MM.1S (cell line): ENCODE measurements around the gene SRSF7.

Experiments used
- DNase-seq: peaks from one replicate; pipeline ENCODE4 v3.0.0-alpha.2; 2015
- H2AFZ ChIP-seq: fragments of 300-600 bp; sonication (generic); 2 replicates; pipeline ENCODE4 v1.6.0; 2016; ENCODE audit warnings: antibody characterized with exemption, low read length
- H3F3A ChIP-seq: fragments of 300-600 bp; sonication (generic); 2 replicates; pipeline ENCODE4 v1.6.1; 2016; ENCODE audit warnings: mild to moderate bottlenecking, antibody characterized with exemption, low read length, moderate library complexity, mixed read lengths; ENCODE audit not compliant: insufficient read depth
- H3K27ac ChIP-seq: fragments of 300-600 bp; sonication (generic); 2 replicates; pipeline ENCODE4 v1.5.1; 2016; ENCODE audit warnings: mild to moderate bottlenecking, low read length
- H3K27me3 ChIP-seq: fragments of 300-600 bp; sonication (generic); replicated peaks from 2 replicates; pipeline ENCODE4 v1.6.0; 2016; ENCODE audit warnings: low read length; ENCODE audit not compliant: insufficient read depth
- H3K36me3 ChIP-seq: fragments of 300-600 bp; sonication (generic); replicated peaks from 2 replicates; pipeline ENCODE4 v1.6.1; 2016; ENCODE audit warnings: mild to moderate bottlenecking, low read length, mixed read lengths; ENCODE audit not compliant: insufficient read depth
- H3K4me1 ChIP-seq: fragments of 300-600 bp; sonication (generic); 2 replicates; pipeline ENCODE4 v1.6.1; 2016; ENCODE audit warnings: low read length, mixed read lengths
- H3K4me2 ChIP-seq: fragments of 300-600 bp; sonication (generic); 2 replicates; pipeline ENCODE4 v1.6.0; 2016; ENCODE audit warnings: low read depth, low read length
- H3K4me3 ChIP-seq: fragments of 300-600 bp; sonication (generic); 2 replicates; pipeline ENCODE4 v1.5.1; 2016; ENCODE audit warnings: low read length, mixed read lengths
- H3K79me2 ChIP-seq: fragments of 300-600 bp; sonication (generic); 2 replicates; pipeline ENCODE4 v1.6.1; 2016; ENCODE audit warnings: mixed run types, low read length, mixed read lengths
- H3K9ac ChIP-seq: fragments of 300-600 bp; sonication (generic); 2 replicates; pipeline ENCODE4 v1.6.1; 2016; ENCODE audit warnings: low read length, mixed read lengths
- H3K9me2 ChIP-seq: fragments of 300-600 bp; sonication (generic); replicated peaks from 2 replicates; pipeline ENCODE4 v1.6.1; 2016; ENCODE audit warnings: mild to moderate bottlenecking, low read length, mixed read lengths; ENCODE audit not compliant: insufficient read depth
- H3K9me3 ChIP-seq: fragments of 300-600 bp; sonication (generic); replicated peaks from 2 replicates; pipeline ENCODE4 v1.6.1; 2016; ENCODE audit warnings: mild to moderate bottlenecking, low read length, mixed read lengths; ENCODE audit not compliant: insufficient read depth
- H4K20me1 ChIP-seq: fragments of 300-600 bp; sonication (generic); 2 replicates; pipeline ENCODE4 v1.6.1; 2016; ENCODE audit warnings: mild to moderate bottlenecking, low read length, moderate library complexity, mixed read lengths; ENCODE audit not compliant: insufficient read depth
- CTCF ChIP-seq: fragments of 300-600 bp; sonication (generic); IDR thresholded peaks from 2 replicates; pipeline ENCODE4 v1.5.1; 2016; ENCODE audit warnings: antibody characterized with exemption, low read length, mixed read lengths
- EZH2 ChIP-seq: fragments of 300-600 bp; sonication (generic); optimal IDR thresholded peaks from 2 replicates; pipeline ENCODE3; 2017; ENCODE audit warnings: low read depth, mild to moderate bottlenecking, antibody characterized with exemption, low read length, mixed read lengths
- EZH2phosphoT487 ChIP-seq: fragments of 300-600 bp; sonication (generic); IDR thresholded peaks from 2 replicates; pipeline ENCODE4 v1.6.1; 2018; ENCODE audit warnings: antibody characterized with exemption, low read length

The SRSF7 gene

GRCh38 chr2:38775097-38775920, 24.1 kb upstream of the SRSF7 start:
- TF ChIP-seq EZH2 (no peak), CTCF (no peak), EZH2phosphoT487 (no peak)
- no peaks in the 10 kb centered on the region for H3K4me1 ChIP-seq
- DNase-seq, result no peak
- no peaks in the 10 kb centered on the region for H3F3A ChIP-seq
- no peaks in the 10 kb centered on the region for H3K9me3 ChIP-seq
- H3K27me3 ChIP-seq, result no peaks in the 10 kb centered on the region
- H3K36me3 ChIP-seq, result no peaks in the 10 kb centered on the region
- H3K9me2 ChIP-seq, result no peaks in the 10 kb centered on the region
- H3K79me2 ChIP-seq, result peaks cover 13% of the 10 kb centered on the region
- H2AFZ ChIP-seq, result no peak overlapping the region
- H3K9ac ChIP-seq, result no peak overlapping the region
- H4K20me1 ChIP-seq, result no peaks in the 10 kb centered on the region
- H3K4me3 ChIP-seq, result no peak overlapping the region
- no peak overlapping the region for H3K4me2 ChIP-seq
- no peak overlapping the region for H3K27ac ChIP-seq

- H3K36me3 ChIP-seq, result no peaks in the 10 kb centered on the region
- H3K9me2 ChIP-seq, result no peaks in the 10 kb centered on the region
- no peaks in the 10 kb centered on the region for H3K9me3 ChIP-seq
- H2AFZ ChIP-seq, result no peak overlapping the region
- H4K20me1 ChIP-seq, result no peaks in the 10 kb centered on the region
- H3K4me1 ChIP-seq, result no peaks in the 10 kb centered on the region
- no peak overlapping the region for H3K9ac ChIP-seq
- no peaks in the 10 kb centered on the region for H3F3A ChIP-seq
- H3K27ac ChIP-seq, result no peak overlapping the region
- no peak overlapping the region for H3K4me3 ChIP-seq
- no peaks in the 10 kb centered on the region for H3K79me2 ChIP-seq
- DNase-seq, result no peak
- no peak for TF ChIP-seq EZH2phosphoT487
- no peak for TF ChIP-seq EZH2
- TF ChIP-seq CTCF, result no peak
- no peaks in the 10 kb centered on the region for H3K27me3 ChIP-seq
- H3K4me2 ChIP-seq, result no peak overlapping the region
Measured at GRCh38 chr2:38771632-38772031, 20.5 kb upstream of the SRSF7 start.

- Histone ChIP-seq H3K9me3 (no peaks in the 10 kb centered on the region), H2AFZ (no peak overlapping the region), H3K4me3 (no peak overlapping the region), H3K4me2 (no peak overlapping the region), H3K36me3 (no peaks in the 10 kb centered on the region), H4K20me1 (no peaks in the 10 kb centered on the region), H3K9me2 (no peaks in the 10 kb centered on the region), H3K9ac (no peak overlapping the region), H3K79me2 (no peaks in the 10 kb centered on the region), H3K4me1 (no peaks in the 10 kb centered on the region), H3K27me3 (no peaks in the 10 kb centered on the region), H3F3A (no peaks in the 10 kb centered on the region), H3K27ac (no peak overlapping the region)
- DNase-seq, result no peak
- TF ChIP-seq EZH2phosphoT487 (no peak), CTCF (no peak), EZH2 (no peak)
Measured at GRCh38 chr2:38765551-38765950, 14.4 kb upstream of the SRSF7 start.
